ENCODE measurements around the gene RGS2.

DNA sequence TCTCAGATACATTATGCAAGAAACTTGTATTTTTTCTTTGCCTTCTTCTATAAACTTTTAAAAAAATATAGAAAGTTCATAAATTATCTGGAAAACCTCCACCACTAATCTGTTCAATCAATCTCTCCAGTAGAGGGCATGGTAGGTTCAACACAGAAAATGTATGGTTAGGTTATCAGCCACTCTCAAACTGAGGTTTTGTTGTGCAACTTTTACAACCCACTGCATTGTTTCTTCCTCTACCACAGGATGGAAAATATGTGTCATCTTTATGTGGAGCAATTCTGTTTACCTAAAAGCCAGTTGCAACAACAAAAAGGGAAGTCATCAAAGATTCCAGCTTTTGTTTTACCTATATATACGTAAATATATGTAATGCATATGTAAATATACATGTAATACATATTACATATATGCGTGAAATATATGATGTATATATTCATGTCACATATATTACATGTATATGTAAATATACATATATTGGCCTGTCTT lies 3.0 kb upstream of the RGS2 start:
- TF ChIP-seq POLR2A (IDR thresholded peaks at IDR 0.05; ENCODE audit: low read length) = no peak
- no peak for TF ChIP-seq GATA1 (IDR thresholded peaks at IDR 0.05; ENCODE audit: low read depth, low read length)

Data from erythroblast (primary cell).